Gastrocnemius medialis (tissue), 4 donors: ENCODE measurements around the gene SLC2A1. TPM values are rescaled to one million over a fixed set of nuclear protein-coding genes. Genes with fewer than 3 reads are reported as not detected.

ENCODE experiments used
- ATAC-seq, 2 donors: fragments of 150-250 bp; one replicate each; pipeline ENCODE4 v1.9.1; 2016
- DNase-seq, 2 donors: peaks; one replicate each; pipeline ENCODE4 v3.0.0-alpha.2; 2019
- H3K27ac ChIP-seq, 4 donors: fragments of 200-600 bp; sonication (generic); 1 replicate in 1 of 4; 2 replicates in 3 of 4; pipeline ENCODE4 v1.5.1; 2016 to 2018; ENCODE audit warnings: mild to moderate bottlenecking in 2 of 4, moderate library complexity in 1 of 4
- H3K27me3 ChIP-seq, 3 donors: fragments of 200-600 bp; sonication (generic) in 2 of 3; 1 replicate in 1 of 3; 2 replicates in 2 of 3; pipeline versions ENCODE4 v1.5.1 to v1.6.0; 2016 to 2019; ENCODE audit warnings: mild to moderate bottlenecking in 1 of 3, moderate library complexity in 1 of 3
- H3K36me3 ChIP-seq, 2 donors: fragments of 200-600 bp; sonication (generic) in 1 of 2; one replicate each; pipeline ENCODE4 v1.5.1; 2017 to 2018
- H3K4me1 ChIP-seq, 2 donors: fragments of 200-600 bp; sonication (generic) in 1 of 2; one replicate each; pipeline ENCODE4 v1.5.1; 2016 to 2017; ENCODE audit warnings: mild to moderate bottlenecking in 2 of 2
- H3K4me3 ChIP-seq, 4 donors: fragments of 200-600 bp; sonication (generic) in 3 of 4; 1 replicate in 1 of 4; 2 replicates in 3 of 4; pipeline ENCODE4 v1.5.1; 2016 to 2019; ENCODE audit warnings: mild to moderate bottlenecking in 2 of 4
- H3K9me3 ChIP-seq, 3 donors: fragments of 200-600 bp; sonication (generic) in 2 of 3; 1 replicate in 1 of 3; 2 replicates in 2 of 3; pipeline ENCODE4 v1.5.1; 2016 to 2019
- POLR2A ChIP-seq, 2 donors: fragments of 450-650 bp; IDR thresholded peaks; one replicate each; pipeline ENCODE4 v1.6.1; 2017; ENCODE audit warnings: antibody characterized with exemption in 2 of 2, mild to moderate bottlenecking in 2 of 2, moderate library complexity in 2 of 2
- in situ Hi-C, 4 donors: fragments of 200-750 bp; cut with MboI; loops; one replicate each; pipeline versions ENCODE4 v1.15.0 to v1.8.0; 2017; ENCODE audit warnings: low sequenced_read_pairs in 4 of 4
- intact Hi-C: fragments of 100-400 bp; cut with DNase I; formaldehyde crosslinking; loops from one replicate; pipeline ENCODE4 v1.15.1; 2023; ENCODE audit warnings: low total_unique reads
- total RNA-seq, 4 donors: library from RNA; depleted of rRNA; stranded (reverse); fragments of >200 nt; gene quantifications; one replicate each; pipeline versions ENCODE4 v1.1.0 to v1.2.3, GENCODE V29; 2016
- TF ChIP-seq, protein P1 (sequence below), 5 experiments: fragments of 450-650 bp in 3 of 5; fragments of 200-600 bp in 2 of 5; sonication (generic) in 2 of 5; IDR thresholded peaks in 4 of 5; conservative IDR thresholded peaks in 1 of 5; 1 replicate in 4 of 5; 2 replicates in 1 of 5; pipeline ENCODE4 v1.5.1; 2016 to 2019; ENCODE audit warnings: antibody characterized with exemption in 5 of 5, mild to moderate bottlenecking in 3 of 5, moderate library complexity in 3 of 5

SLC2A1 gene
- total RNA-seq, 4 donors from 2014 or later: 6.3 to 16.1 (median 9.4) TPM

DNA sequence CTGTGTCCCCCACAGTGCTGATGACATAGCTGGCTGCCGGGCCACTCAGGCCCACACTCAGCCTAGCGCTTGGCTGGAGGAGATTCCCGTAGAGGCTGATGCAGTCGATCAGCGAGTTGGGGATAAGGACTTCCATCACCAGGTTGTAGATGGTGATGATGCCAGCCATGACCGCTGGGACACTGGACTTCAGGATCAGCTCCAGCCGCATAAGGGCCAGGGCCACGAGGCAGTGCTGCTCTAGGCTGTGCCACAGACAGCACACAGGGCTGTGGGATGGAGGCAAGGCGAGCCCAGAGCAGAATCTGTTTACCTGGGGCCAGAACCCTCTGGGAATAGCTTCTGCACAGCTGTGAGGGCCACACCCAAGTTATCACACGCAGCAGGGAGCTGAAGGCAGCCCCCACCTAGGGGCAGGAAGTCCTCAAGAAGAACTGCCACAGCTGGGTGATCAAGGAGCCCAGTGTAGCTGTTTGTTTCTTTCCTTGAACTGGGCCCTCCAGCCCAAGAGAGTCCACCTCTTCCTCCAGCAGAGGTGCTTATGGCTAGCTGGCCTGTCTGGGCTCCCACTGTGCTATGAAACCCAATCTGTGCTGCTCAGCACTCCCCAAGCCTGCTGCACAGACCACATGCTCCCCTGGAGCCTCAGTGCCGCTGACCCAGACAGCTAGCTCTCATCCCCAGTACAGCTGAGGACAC lies 6.2 kb downstream of the SLC2A1 start:
- Histone ChIP-seq H3K9me3 (no peaks in the 10 kb centered on the region), H3K4me3 (no peak overlapping the region), H3K36me3 (no peaks in the 10 kb centered on the region), H3K27me3 (peaks cover 0 to 2% (median 0%) of the 10 kb centered on the region in 3 donors), H3K27ac (no peak overlapping the region), H3K4me1 (no peaks in the 10 kb centered on the region)
- TF ChIP-seq, protein P1, sequence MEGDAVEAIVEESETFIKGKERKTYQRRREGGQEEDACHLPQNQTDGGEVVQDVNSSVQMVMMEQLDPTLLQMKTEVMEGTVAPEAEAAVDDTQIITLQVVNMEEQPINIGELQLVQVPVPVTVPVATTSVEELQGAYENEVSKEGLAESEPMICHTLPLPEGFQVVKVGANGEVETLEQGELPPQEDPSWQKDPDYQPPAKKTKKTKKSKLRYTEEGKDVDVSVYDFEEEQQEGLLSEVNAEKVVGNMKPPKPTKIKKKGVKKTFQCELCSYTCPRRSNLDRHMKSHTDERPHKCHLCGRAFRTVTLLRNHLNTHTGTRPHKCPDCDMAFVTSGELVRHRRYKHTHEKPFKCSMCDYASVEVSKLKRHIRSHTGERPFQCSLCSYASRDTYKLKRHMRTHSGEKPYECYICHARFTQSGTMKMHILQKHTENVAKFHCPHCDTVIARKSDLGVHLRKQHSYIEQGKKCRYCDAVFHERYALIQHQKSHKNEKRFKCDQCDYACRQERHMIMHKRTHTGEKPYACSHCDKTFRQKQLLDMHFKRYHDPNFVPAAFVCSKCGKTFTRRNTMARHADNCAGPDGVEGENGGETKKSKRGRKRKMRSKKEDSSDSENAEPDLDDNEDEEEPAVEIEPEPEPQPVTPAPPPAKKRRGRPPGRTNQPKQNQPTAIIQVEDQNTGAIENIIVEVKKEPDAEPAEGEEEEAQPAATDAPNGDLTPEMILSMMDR (IDR thresholded peaks at IDR 0.05 in 4 of 5, conservative IDR thresholded peaks at IDR 0.05 in 1 of 5): no peak
- no peak for TF ChIP-seq POLR2A (IDR thresholded peaks at IDR 0.05)
- ATAC-seq (no peak), DNase-seq (no peak)
- intact Hi-C loops: no loop called here
- in situ Hi-C loops: no loop called here

DNA sequence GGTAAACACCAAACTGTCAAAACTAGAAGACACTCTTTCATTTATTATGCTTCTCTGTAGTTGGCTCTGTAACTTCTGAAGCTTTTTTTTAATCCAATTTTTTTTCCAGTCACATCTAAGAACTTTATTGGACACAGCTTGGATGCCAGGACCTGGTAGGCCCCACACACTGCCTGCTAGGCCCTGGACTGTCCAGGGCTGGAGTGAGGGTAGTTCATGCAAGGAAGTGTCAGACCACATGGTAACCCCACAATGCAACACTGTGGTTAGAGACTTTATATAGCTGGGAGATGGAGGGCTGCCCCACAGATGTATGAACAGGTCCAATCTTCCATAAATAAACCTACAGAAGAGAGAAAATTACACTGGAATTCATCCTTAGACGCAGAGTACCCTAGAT lies 7.1 kb downstream of the SLC2A1 start:
- in situ Hi-C loops: no loop called here
- ATAC-seq (no peak), DNase-seq (no peak)
- no peak for TF ChIP-seq POLR2A (IDR thresholded peaks at IDR 0.05)
- TF ChIP-seq, protein P1 (IDR thresholded peaks at IDR 0.05 in 4 of 5, conservative IDR thresholded peaks at IDR 0.05 in 1 of 5): no peak
- H3K27me3 ChIP-seq: no peaks in the 10 kb centered on the region
- H3K9me3 ChIP-seq: no peaks in the 10 kb centered on the region
- intact Hi-C loops: no loop called here
- no peaks in the 10 kb centered on the region for H3K36me3 ChIP-seq
- no peak overlapping the region for H3K4me3 ChIP-seq
- H3K27ac ChIP-seq: no peak overlapping the region
- peaks cover 0 to 7% of the 10 kb centered on the region in 2 donors for H3K4me1 ChIP-seq

DNA sequence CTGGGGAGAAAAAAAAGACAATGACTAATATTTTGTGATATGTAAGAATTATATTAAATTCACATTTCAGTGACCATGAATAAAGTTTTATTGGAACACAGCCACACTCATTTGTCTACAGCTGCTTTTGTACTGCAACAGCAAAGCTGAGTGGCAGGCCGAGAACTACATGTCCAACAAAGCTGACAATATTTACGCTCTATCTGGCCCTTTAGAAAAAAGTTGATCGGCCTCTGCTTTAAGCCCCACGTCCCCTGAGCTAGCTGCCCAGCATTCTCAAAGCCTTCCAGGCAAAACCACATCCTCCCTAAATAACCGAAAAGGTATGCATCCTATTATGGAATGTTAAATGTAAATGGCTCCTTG lies 8.6 kb downstream of the SLC2A1 start:
- Histone ChIP-seq H3K36me3 (no peaks in the 10 kb centered on the region), H3K27me3 (no peaks in the 10 kb centered on the region), H3K27ac (no peak overlapping the region), H3K4me3 (no peak overlapping the region), H3K9me3 (no peaks in the 10 kb centered on the region), H3K4me1 (peaks cover 0 to 9% of the 10 kb centered on the region in 2 donors)
- TF ChIP-seq, protein P1 (IDR thresholded peaks at IDR 0.05 in 4 of 5, conservative IDR thresholded peaks at IDR 0.05 in 1 of 5): no peak
- TF ChIP-seq POLR2A (IDR thresholded peaks at IDR 0.05): no peak
- intact Hi-C loops: no loop called here
- DNase-seq (no peak), ATAC-seq (no peak)
- in situ Hi-C loops: no loop called here

DNA sequence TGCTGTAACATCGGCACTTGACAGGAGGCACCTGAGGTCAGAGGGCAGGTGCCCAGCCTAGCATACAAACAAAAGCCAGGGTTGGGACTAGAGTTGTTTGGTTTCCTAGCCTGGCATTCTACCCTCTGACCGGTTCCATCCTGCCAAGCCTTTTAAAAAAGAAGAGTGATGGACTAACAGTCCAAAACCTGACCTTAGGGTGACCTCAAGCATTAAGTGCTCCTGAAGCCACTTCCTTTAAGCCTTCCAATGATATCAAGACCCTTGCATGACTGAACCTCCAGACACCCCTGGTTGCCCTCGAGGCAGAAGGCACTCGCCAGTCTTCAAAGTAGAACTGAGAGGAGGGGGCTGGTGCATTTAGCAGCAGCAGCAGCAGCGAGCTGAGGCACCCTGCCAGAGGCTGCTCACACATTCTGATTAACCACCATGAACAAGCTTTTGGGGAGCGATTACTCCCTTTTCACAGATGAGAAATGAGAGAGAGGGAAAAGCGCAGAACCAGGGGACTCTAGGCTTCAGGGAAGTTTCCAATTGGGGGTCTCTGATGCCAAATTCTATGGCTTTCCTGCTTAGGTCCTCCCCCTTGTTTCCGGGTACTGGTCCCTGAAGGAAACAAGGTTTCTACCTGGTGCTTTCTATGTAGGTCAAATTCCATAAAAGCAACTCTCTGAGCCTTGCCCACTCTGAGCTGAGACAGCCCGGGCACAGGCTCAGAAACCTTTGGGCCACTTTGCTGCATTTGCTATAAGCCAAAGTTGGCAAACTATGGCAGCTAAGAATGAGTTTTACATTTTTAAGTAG lies 9.2 kb downstream of the SLC2A1 start:
- TF ChIP-seq, protein P1 (IDR thresholded peaks at IDR 0.05 in 4 of 5, conservative IDR thresholded peaks at IDR 0.05 in 1 of 5): no peak
- no peak for TF ChIP-seq POLR2A (IDR thresholded peaks at IDR 0.05)
- DNase-seq (no peak), ATAC-seq (no peak)
- Histone ChIP-seq H3K27me3 (no peaks in the 10 kb centered on the region), H3K4me3 (no peak overlapping the region), H3K9me3 (no peaks in the 10 kb centered on the region), H3K4me1 (peaks cover 0 to 9% of the 10 kb centered on the region in 2 donors), H3K27ac (no peak overlapping the region), H3K36me3 (no peaks in the 10 kb centered on the region)
- intact Hi-C loops: no loop called here
- in situ Hi-C loops: no loop called here
